ENCODE data around the gene FOXL1. TPM values are rescaled to one million over a fixed set of nuclear protein-coding genes. Genes with fewer than 3 reads are reported as not detected.

The FOXL1 gene
- total RNA-seq, 1 experiment from 2014 or later: 9.3 TPM

- DNase-seq (ENCODE audit: low read depth, low spot score): no peak
- intact Hi-C loops (cut with micrococcal nuclease; ENCODE audit: unreplicated experiment) (no loop called here), in situ Hi-C loops (cut with HindIII; ENCODE audit: low pct_unique_long_range_greater_than_20kb, low sequenced_read_pairs) (no loop called here)
- TF ChIP-seq CTCF (IDR thresholded peaks at IDR 0.05): no peak
- no peak for TF ChIP-seq REST (IDR thresholded peaks at IDR 0.05; ENCODE audit: insufficient read depth in 1 of 2, low read depth in 2 of 2, low read length in 1 of 2)
- no peak for TF ChIP-seq POLR2AphosphoS5 (IDR thresholded peaks at IDR 0.05; ENCODE audit: low read depth, low read length)
- TF ChIP-seq TCF7L2 (IDR thresholded peaks at IDR 0.05; ENCODE audit: low read depth, low read length): no peak
- TF ChIP-seq SIN3A (IDR thresholded peaks at IDR 0.05; ENCODE audit: borderline replicate concordance, insufficient read depth, low read depth, low read length): no peak
- peaks cover 35% of the 10 kb centered on the region for H3K4me1 ChIP-seq (ENCODE audit: control insufficient read depth, insufficient read depth, low read length)
- no peaks in the 10 kb centered on the region for H3K9me3 ChIP-seq (ENCODE audit: control insufficient read depth, insufficient read depth, low read depth, low read length)
- ChIA-PET CTCF (interaction anchor here (0.6 kb wide), 1 partner anchor 596 kb away, joined by 3 read pairs; no protein-coding TSS in a partner anchor), POLR2A (interaction anchor here (0.5 kb wide), 1 partner anchor 472 kb away, joined by 3 read pairs; no protein-coding TSS in a partner anchor)
- ATAC-seq: no peak
- BruUV-seq (replicated peaks): TSS peak; percentile 78
- H3K4me3 ChIP-seq (ENCODE audit: low read depth in 2 of 2, low read length in 2 of 2): peak overlapping the region; percentile 63 to 86
- H3K27me3 ChIP-seq (ENCODE audit: control insufficient read depth, insufficient read depth, low read length): no peaks in the 10 kb centered on the region
- peak overlapping the region; percentile 97 for H3K27ac ChIP-seq (ENCODE audit: low read length)
- H3K36me3 ChIP-seq (ENCODE audit: control insufficient read depth, insufficient read depth, low read length): no peaks in the 10 kb centered on the region; the same call in 1 of the 2 replicates
These were observed 9.4 kb upstream of the FOXL1 start for GRCh38 chr16:86568677-86569623.

GRCh38 chr16:86569701-86570447 lies 8.5 kb upstream of the FOXL1 start:
- no TSS peak for BruUV-seq (replicated peaks)
- peaks cover 36% of the 10 kb centered on the region for H3K4me1 ChIP-seq (ENCODE audit: control insufficient read depth, insufficient read depth, low read length)
- no peak for ATAC-seq
- H3K27ac ChIP-seq (ENCODE audit: low read length): peak overlapping the region; percentile 97
- TF ChIP-seq CTCF (IDR thresholded peaks at IDR 0.05) (no peak), SIN3A (IDR thresholded peaks at IDR 0.05; ENCODE audit: borderline replicate concordance, insufficient read depth, low read depth, low read length) (no peak), TCF7L2 (IDR thresholded peaks at IDR 0.05; ENCODE audit: low read depth, low read length) (peak; percentile 39; the same call in 1 of the 2 replicates)
- intact Hi-C loops (cut with micrococcal nuclease; ENCODE audit: unreplicated experiment) (loop anchor here (5.0 kb wide), 1 partner anchor 262 kb away; no protein-coding TSS in a partner anchor), in situ Hi-C loops (cut with HindIII; ENCODE audit: low pct_unique_long_range_greater_than_20kb, low sequenced_read_pairs) (no loop called here)
- no peaks in the 10 kb centered on the region; the same call in 1 of the 2 replicates for H3K36me3 ChIP-seq (ENCODE audit: control insufficient read depth, insufficient read depth, low read length)
- DNase-seq (ENCODE audit: low read depth, low spot score): no peak
- ChIA-PET POLR2A (interaction anchor here (0.5 kb wide), 1 partner anchor 471 kb away, joined by 3 read pairs; no protein-coding TSS in a partner anchor), CTCF (interaction anchor here (0.6 kb wide), 2 partner anchors 595 to 631 kb away, joined by 3 read pairs; no protein-coding TSS in a partner anchor)
- no peaks in the 10 kb centered on the region for H3K27me3 ChIP-seq (ENCODE audit: control insufficient read depth, insufficient read depth, low read length)
- H3K4me3 ChIP-seq (ENCODE audit: low read depth in 2 of 2, low read length in 2 of 2): peak overlapping the region; percentile 63 to 86
- no peaks in the 10 kb centered on the region for H3K9me3 ChIP-seq (ENCODE audit: control insufficient read depth, insufficient read depth, low read depth, low read length)
